Kidney epithelial cell (primary cell): Measurements from ENCODE around the gene ARHGDIG. TPM values are rescaled to one million over a fixed set of nuclear protein-coding genes. Genes with fewer than 3 reads are reported as not detected.

Experiments
- DNase-seq: peaks from one replicate; pipeline ENCODE4 v3.0.0-alpha.2; 2010; ENCODE audit warnings: low read depth
- H3K27me3 ChIP-seq: 2 replicates; pipeline ENCODE4 v1.6.0; 2011; ENCODE audit warnings: low read length; ENCODE audit not compliant: control insufficient read depth, insufficient read depth
- H3K36me3 ChIP-seq: 2 replicates; pipeline ENCODE4 v1.5.1; 2011; ENCODE audit warnings: low read length; ENCODE audit not compliant: control insufficient read depth, insufficient read depth
- H3K4me3 ChIP-seq: 2 replicates; pipeline ENCODE4 v1.5.1; 2011; ENCODE audit warnings: low read depth, mild to moderate bottlenecking, control low read depth, low read length
- total RNA-seq: library from RNA; depleted of rRNA; stranded (reverse); fragments of >200 nt; gene quantifications from 2 replicates; pipeline ENCODE4 v1.2.3, GENCODE V29; 2015
- TF ChIP-seq, protein P1 (sequence below): IDR thresholded peaks from 2 replicates; pipeline ENCODE4 v1.5.1; 2011; ENCODE audit warnings: mild to moderate bottlenecking, moderate library complexity, low read length, control low read depth, inconsistent platforms; ENCODE audit not compliant: insufficient read depth, poor library complexity, severe bottlenecking

Gene ARHGDIG
- total RNA-seq, 1 donor from 2014 or later, result 0.96 TPM

DNA sequence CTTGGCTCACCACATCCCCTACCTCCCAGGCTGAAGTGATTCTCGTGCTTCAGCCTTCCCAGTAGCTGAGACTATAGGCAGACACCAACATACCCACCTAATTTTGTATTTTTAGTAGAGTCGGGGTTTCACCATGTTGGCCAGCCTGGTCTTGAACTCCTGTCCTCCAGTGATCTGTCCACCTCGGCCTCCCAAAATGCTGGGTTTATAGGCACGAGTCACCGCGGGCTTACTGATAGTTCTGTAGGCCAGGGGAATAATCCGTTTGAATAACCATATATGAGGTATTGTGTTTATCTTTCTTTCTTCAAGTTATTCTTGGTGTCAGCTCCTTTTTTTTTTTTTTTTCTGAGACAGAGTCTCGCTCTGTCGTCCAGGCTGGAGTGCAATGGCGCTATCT, 38.1 kb upstream of the ARHGDIG start:
- Histone ChIP-seq H3K27me3 (no peaks in the 10 kb centered on the region), H3K36me3 (no peaks in the 10 kb centered on the region), H3K4me3 (no peak overlapping the region)
- no peak for DNase-seq
- TF ChIP-seq, protein P1, sequence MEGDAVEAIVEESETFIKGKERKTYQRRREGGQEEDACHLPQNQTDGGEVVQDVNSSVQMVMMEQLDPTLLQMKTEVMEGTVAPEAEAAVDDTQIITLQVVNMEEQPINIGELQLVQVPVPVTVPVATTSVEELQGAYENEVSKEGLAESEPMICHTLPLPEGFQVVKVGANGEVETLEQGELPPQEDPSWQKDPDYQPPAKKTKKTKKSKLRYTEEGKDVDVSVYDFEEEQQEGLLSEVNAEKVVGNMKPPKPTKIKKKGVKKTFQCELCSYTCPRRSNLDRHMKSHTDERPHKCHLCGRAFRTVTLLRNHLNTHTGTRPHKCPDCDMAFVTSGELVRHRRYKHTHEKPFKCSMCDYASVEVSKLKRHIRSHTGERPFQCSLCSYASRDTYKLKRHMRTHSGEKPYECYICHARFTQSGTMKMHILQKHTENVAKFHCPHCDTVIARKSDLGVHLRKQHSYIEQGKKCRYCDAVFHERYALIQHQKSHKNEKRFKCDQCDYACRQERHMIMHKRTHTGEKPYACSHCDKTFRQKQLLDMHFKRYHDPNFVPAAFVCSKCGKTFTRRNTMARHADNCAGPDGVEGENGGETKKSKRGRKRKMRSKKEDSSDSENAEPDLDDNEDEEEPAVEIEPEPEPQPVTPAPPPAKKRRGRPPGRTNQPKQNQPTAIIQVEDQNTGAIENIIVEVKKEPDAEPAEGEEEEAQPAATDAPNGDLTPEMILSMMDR, result no peak

DNA sequence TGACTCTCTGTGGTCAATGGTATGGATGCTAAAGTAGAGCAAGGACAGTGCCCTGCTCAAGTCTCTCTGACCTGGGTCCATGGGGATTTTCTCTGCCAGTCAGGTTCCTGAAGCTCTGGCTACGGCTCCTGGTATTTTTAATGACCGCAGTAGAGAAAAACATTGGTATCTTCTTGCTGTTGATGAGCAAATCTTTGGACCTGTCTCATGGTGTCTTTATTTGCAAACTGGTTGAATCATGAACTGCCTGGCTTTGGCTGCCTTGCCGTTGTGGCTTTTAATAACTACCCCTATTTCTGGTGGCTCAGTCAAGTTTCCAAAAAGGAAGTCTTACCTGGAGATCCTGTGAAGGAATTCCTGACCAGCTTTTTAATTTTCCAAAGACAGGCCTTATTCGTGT, 37.0 kb upstream of the ARHGDIG start:
- DNase-seq, result no peak

DNA sequence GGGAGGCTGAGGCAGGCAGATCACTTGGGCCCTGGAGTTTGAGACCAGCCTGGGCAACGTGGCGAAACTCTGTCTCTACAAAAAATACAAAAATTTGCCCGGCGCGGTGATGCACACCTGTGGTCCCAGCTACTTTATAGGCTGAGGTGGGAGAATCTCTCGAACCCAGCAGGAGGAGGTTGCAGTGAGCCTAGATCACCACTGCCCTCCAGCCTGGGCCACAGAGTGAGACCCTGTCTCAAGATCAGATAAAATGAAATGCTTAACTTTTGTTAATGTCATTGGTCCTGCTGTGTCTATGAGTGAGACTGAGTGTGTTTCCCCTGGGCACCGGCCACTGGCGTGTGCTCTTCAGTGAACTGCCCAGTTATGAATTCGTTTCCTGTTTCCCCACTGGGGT, 35.3 kb upstream of the ARHGDIG start:
- H3K4me3 ChIP-seq, result no peak overlapping the region
- TF ChIP-seq, protein P1, result no peak
- no peak for DNase-seq
- no peaks in the 10 kb centered on the region for H3K36me3 ChIP-seq
- no peaks in the 10 kb centered on the region for H3K27me3 ChIP-seq

More for the DNA sequence above, 37.0 kb upstream of the ARHGDIG start:
- Histone ChIP-seq H3K27me3 (no peaks in the 10 kb centered on the region), H3K4me3 (no peak overlapping the region), H3K36me3 (no peaks in the 10 kb centered on the region)
- TF ChIP-seq, protein P1, result no peak

DNA sequence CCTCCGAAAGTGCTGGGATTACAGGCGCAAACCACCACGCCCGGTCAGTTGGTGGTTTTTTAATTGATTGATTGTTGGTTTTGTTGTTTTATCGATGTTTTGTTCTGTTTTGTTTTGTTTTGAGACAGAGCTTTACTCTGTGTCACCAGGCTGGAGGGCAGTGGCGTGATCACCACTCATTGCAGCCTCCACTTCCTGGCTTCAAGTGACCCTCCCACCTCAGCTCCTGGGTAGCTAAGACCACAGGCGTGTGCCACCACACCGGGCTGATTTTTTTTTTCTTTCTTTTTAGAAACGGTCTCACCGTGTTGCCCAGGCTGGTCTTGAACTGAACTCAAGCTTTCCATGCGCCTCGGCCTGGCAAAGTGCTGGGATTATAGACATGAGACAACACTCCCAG, 33.4 kb upstream of the ARHGDIG start:
- Histone ChIP-seq H3K27me3 (no peaks in the 10 kb centered on the region), H3K36me3 (no peaks in the 10 kb centered on the region), H3K4me3 (no peak overlapping the region)
- TF ChIP-seq, protein P1, result no peak
- no peak for DNase-seq

DNA sequence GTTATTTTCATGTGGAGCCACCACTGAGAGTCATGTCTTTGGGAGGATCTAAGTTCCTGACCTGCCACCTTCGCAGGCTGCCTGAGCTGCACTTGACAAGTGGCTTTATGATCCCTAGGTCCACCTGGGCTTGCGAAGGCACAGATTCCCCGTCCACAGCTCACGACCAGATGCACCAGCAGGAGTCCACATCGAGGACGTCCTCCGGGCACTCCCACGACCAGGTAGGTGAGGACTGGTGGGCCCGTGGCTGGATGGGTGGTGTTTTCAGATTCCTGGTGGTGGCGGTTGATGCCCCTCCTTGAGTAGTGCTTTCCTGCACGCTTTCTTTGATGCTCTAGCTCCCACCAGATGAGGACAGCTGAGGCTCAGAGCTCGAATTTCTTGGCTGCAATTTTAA, 31.0 kb upstream of the ARHGDIG start:
- Histone ChIP-seq H3K4me3 (no peak overlapping the region), H3K36me3 (peaks cover 4% of the 10 kb centered on the region), H3K27me3 (no peaks in the 10 kb centered on the region)
- TF ChIP-seq, protein P1, result no peak
- no peak for DNase-seq
